Jurkat, Clone E6-1 (cell line): ENCODE results near the gene MATN4.

Experiments used
- DNase-seq: peaks from one replicate; pipeline ENCODE4 v3.0.0-alpha.2; 2011; ENCODE audit warnings: low read depth, low spot score
- H3K4me3 ChIP-seq: 2 replicates; pipeline ENCODE4 v1.5.1; 2011; ENCODE audit warnings: mild to moderate bottlenecking, low read length, control low read depth, moderate library complexity

The MATN4 gene

DNA sequence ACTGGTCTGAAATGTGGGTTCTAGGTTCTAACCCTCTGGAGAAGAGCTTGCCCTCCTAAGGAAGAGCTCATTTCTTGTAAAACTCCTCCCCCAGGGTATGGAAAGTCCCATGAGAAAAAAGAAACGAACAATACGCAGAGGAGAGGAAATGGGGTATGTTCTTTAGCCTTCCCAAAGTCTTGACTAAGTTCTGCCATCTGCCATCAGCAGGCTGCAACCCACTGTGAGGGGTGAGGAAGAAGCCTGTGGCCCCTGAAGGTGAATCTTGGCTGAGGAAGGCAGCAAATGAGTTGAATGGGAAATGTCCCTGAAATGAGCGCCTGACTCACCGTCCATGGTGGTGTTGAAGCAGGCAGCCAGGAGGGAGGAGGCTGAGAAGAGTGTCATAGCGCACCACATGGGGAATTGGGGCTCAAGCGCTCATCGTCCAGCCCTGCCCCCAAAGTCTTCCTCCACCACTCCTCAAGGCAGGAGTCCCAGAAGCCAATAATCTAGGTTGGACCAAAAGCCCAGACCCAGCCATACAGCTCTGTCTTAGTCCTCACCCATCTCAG is 10.4 kb upstream of the MATN4 start:
- no peak for DNase-seq

DNA sequence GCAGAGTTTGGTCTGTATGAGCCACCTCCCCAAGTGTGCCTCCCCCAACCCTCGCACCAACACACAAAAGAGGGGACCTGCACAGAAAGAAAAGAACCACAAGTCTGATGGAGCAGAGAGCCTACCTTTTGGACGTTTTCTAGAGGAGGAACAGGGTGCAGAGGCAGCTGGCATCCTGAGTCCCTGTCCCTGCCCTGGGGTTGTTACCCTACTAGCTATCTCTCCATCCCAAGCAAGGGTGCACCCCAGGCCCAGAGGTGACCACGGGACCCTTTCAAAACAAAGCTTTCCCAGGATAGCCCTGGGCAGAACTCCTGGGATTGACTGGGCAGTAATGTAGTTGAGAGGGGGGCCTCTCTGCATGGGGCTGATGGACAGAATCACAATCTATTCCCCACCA is 9.7 kb upstream of the MATN4 start:
- H3K4me3 ChIP-seq: no peak overlapping the region
- no peak for DNase-seq

More for the DNA sequence above, 10.4 kb upstream of the MATN4 start:
- H3K4me3 ChIP-seq: no peak overlapping the region

- no peak overlapping the region for H3K4me3 ChIP-seq
- DNase-seq: no peak
Measured at GRCh38 chr20:45316150-45317080, 8.3 kb upstream of the MATN4 start.

GRCh38 chr20:45315672-45316071 is 7.6 kb upstream of the MATN4 start:
- no peak overlapping the region for H3K4me3 ChIP-seq
- no peak for DNase-seq

DNA sequence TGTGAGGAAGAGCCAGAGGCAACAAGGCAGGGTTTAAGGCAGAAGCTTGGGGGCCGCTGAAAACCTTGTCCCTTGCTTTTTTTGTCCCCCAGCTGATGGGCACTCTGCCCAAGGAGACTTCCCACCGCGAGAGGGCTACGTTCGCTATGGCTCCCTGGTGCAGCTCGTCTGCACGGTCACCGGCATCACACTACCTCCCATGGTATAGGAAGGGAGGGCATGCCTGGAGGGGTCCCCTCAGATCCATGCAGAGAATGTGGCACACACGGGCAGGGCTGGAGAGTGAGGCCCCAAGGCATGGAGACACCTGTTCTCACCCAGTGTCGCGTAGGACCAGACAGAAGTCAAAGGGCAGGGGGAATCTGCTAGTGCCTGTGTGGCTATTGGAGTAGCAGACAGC is 5.8 kb upstream of the MATN4 start:
- no peak overlapping the region for H3K4me3 ChIP-seq
- no peak for DNase-seq

DNA sequence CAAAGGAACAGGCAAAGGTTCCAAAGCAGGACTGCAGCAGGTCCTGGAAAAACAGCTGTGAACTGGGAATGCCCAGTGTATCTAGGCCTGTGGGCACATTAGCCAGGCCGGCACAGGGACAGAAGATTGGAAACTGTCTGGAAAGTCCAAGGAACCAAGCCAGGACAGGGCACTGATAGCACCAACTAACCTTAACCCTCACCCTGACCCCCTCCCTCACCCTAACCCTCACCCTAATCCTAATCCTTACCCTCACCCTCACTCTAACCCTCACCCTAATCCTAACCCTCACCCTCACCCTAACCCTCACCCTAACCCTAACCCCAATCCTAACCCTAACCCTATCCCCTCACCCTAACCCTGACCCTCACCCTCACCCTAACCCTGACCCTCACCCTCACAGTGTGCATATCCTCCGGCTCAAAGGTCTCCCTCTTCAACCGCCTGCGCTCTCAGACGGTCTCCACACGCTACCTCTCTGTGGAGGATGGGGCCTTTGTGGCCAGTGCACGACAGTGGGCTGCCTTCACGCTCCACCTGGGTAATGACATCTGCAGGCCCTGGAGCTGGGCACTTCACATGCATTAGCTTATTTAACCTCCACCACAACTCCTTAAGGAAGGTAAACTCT is 5.1 kb upstream of the MATN4 start:
- no peak overlapping the region for H3K4me3 ChIP-seq
- DNase-seq: no peak

- H3K4me3 ChIP-seq: no peak overlapping the region
- no peak for DNase-seq
Measured at GRCh38 chr20:45312241-45312640, 4.1 kb upstream of the MATN4 start.

DNA sequence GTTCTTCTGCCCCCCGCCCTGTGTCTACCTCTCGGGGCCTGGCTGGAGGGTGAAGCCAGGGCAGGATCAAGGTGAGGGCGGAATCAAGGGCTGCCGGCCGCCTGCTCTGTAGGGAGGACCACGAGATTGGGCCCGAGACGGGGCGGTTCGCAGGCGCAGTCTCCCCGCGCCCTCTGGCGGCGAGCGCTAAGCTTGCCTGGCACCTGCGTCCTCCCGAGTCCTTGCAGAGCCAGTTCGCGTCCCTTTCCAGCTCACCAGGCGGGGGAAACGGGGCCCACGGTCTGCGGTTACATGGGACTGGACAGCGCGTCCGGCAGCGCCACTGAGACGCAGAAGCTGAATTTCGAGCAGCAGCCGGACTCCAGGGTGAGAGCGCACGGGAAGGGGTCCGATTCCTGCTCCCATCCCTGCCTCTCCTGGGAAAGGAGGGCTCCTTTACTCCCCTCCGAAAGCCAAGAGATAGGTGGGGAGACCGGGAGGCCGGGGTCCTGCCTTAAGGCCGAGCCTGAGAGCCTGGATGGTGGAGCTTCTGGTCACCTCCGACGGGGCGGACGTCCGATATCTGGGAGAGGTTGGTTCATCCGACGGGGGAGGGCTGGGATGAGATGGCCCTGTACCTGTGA is 3.6 kb upstream of the MATN4 start:
- peak overlapping the region; percentile 40 for H3K4me3 ChIP-seq
- DNase-seq: peak; percentile 44

- no peak for DNase-seq
Measured at GRCh38 chr20:45309075-45309474, 976 bp upstream of the MATN4 start.

DNA sequence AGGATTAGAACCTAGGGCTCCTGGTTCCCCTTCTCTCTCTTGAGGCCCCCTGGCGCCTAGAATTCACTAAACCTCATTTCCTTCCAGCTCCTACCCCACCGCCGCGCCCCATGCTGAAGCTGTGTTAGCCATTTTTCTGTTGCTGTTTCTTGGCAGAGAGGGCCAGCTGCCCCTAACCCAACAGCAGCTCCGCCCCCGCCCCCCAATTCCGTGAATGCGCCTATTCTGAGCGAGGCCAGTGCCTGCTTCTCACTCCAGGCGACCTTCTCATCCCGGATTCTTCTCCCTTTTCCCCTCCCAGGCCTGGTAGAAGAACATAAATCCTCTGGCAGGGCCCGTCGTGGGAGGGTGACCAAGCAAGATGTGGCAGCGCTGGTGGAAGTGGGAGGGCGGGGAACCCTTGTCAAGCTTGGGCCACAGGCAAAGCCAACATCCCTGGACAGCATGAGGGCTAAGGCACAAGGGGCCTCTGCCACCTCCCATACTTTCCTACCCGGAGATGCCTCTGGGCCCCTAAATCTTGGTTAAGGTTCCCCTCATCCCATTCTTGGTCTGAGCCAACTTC is 941 bp downstream of the MATN4 start:
- no peak for DNase-seq
- no peak overlapping the region for H3K4me3 ChIP-seq

More at GRCh38 chr20:45309075-45309474, 976 bp upstream of the MATN4 start:
- H3K4me3 ChIP-seq: no peak overlapping the region

DNA sequence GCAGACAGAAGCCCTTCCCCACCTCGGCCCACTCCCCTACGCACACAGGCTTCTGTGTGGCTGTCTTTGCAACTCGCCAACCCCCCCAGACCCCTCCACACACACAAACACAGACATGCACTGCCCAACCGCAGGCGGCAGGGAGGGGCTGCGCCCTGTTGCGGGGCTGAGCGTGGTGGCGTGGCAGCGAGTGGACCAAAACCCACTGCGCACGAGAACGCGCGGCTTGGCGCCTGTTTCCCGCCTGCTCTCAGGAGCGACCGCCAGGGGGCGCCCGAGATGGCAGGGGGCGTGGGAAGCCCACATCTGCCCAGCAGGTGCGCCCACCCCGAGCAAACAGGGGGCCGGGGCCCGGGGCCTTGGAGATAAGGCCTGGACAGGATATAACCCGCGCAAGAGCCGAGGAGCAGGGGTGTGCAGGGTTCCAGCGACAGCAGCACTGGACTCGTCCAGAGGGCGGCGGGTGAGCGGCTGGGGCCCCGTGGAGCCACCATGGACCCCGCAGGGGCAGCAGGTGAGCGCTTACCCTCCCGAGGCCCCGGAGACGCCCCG is 1.6 kb downstream of the MATN4 start, which contains the start of gene RBPJL:
TSS of gene RBPJL (plus strand) at position 410 of the 552 bp plus-strand sequence. CDS start at position 493, 83 bp downstream.
- DNase-seq: no peak
- no peak within 1 kb of the TSS for H3K4me3 ChIP-seq

DNA sequence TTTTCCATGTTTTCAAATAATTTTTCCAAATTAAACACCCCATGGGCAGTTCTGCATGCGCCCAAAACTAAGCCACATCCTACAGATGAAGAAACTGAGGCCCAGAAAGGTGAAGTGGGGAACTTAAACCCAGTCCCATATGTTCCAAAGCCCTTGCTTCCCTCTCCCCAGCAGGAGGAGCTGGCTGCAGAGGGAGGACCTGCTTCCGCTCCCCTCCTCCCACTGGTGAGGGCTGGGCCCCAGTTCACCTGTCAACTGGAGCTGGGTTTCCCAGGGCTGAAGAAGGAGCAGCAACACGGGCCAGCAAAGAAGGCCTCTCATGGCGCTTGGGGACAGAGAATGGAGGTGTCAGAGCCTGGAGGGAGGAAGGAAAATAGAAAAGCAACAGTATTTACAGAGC is 2.8 kb downstream of the MATN4 start:
- no peak overlapping the region for H3K4me3 ChIP-seq
- no peak for DNase-seq

- no peak overlapping the region for H3K4me3 ChIP-seq
- DNase-seq: no peak
Measured at GRCh38 chr20:45304464-45304999, 3.6 kb downstream of the MATN4 start.

DNA sequence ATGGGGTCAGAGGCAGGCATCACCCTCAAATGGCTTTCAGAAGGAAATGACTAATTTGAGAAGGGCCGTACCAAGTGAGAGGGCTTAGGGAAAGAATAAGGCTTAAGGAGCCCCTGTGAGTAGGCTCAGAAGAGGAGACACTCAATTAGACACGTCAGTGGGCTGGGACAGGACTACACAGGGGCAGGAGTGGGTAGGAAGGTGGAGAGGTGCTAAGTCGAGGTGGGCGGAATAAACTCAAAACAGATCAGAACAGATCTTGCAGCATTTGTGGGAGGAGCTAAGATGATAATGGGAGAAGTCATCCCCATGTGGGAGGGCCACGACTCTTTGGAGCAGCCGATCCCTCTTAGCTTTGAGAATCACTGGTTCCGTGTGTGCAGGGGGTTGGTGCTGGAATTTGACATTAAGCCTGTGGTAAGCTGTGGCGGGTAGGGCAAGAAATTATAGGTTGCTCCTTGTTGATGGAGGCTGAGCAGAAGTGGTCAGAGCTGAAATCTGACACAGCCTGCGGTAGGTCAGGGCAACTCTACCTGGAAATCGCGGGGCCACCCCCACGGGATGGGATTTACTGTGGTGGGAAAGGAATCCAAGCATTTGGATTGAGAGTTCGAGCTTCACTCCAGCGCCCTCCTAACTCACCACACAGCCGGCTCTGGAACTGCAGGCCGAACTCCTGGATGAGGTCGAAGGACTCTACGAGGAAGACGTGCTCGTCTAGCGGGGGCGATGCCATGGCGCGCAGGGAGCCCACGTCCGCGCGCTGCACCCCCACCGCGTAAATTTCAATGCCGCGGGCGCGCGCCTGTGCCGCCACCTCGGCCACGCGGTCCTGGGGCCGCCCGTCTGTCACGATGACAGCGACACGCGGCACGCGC is 4.3 kb downstream of the MATN4 start:
- no peak overlapping the region for H3K4me3 ChIP-seq
- DNase-seq: no peak

DNA sequence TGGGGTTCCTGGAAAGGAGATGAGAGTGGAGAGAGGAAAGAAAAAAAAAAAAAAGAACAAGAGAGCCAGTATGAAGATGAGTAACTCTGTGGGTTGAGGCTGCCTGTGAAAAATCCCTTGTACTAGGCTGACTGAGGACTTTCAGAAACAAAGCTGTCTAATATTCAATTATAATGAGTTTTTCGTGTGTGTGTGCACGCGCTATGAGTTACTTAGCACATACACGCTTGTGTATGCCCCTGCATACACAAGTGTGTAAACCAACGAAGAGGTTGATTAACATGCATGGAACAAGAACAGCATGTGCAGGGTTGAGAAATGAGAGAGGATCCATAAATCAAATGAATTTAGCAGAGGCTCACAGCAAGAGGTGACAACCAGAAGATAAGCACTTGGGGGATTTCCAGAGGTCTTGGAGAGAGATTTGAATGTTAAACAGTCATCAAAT is 6.3 kb downstream of the MATN4 start:
- DNase-seq: no peak
- H3K4me3 ChIP-seq: no peak overlapping the region

DNA sequence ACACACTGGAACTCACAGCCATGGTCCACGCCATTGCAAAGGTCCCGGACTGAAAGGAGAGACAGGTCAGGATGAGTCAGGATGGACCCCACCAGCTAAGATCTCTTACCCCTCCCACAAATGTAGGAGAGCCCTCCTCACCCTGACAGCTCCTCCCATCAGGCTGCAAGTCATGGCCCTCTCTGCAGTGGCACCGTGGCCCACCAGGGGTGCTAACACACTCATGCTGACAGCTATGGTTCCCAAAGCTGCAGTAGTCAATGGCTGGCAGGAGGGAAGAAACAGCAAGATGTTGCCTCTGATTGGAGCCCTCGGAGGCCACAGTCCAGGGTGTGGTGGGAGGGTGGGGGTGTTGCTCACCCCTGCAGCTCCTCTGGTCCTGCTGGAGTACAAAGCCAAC is 7.1 kb downstream of the MATN4 start:
- peak; percentile 45 for DNase-seq
- no peak overlapping the region for H3K4me3 ChIP-seq

DNA sequence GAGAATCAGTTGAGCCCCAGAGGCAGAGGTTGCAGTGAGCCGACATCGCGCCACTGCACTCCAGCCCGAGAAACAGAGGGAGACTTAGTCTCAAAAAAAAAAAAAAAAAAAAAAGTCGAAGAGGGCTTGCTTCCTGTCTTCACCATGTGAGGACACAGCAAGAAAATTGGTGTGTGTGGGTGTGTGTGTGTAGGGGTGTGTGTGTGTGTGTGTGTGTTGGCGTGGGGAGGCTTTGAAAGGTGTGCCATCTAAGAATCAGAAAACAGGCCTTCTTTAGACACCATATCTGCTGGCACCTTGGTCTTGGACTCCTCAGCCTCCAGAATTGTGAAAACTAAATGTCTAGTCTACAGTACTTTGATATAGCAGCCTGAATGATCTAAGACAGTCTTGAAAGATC is 8.3 kb downstream of the MATN4 start:
- H3K4me3 ChIP-seq: no peak overlapping the region
- no peak for DNase-seq
